Measurements from ENCODE around the gene TCERG1L.

DNA sequence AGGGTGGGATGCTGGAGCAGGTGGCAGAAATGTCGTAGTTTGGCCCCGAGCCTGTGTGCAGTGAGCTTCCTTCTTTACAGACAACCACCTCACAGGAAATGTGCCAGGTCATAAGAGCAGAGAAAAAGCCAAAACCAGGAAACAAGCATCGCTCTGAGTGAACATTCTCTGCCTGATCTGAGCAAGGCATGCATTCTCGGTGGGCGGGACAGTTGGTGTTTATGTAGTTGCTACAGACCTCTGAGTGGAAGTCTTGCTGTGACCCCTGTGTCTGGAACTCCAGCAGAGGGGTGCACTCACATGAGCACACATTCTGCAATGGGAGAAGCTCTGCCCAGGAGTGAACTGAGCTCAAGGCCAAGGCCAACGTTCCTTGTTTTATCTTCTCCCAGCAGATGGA is 230.1 kb downstream of the TCERG1L start:
- TF ChIP-seq, protein P1, sequence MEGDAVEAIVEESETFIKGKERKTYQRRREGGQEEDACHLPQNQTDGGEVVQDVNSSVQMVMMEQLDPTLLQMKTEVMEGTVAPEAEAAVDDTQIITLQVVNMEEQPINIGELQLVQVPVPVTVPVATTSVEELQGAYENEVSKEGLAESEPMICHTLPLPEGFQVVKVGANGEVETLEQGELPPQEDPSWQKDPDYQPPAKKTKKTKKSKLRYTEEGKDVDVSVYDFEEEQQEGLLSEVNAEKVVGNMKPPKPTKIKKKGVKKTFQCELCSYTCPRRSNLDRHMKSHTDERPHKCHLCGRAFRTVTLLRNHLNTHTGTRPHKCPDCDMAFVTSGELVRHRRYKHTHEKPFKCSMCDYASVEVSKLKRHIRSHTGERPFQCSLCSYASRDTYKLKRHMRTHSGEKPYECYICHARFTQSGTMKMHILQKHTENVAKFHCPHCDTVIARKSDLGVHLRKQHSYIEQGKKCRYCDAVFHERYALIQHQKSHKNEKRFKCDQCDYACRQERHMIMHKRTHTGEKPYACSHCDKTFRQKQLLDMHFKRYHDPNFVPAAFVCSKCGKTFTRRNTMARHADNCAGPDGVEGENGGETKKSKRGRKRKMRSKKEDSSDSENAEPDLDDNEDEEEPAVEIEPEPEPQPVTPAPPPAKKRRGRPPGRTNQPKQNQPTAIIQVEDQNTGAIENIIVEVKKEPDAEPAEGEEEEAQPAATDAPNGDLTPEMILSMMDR (IDR thresholded peaks at IDR 0.05): no peak
- no peak for TF ChIP-seq POLR2A (IDR thresholded peaks at IDR 0.05)
